Measurements from ENCODE around the gene MAS1.

DNA sequence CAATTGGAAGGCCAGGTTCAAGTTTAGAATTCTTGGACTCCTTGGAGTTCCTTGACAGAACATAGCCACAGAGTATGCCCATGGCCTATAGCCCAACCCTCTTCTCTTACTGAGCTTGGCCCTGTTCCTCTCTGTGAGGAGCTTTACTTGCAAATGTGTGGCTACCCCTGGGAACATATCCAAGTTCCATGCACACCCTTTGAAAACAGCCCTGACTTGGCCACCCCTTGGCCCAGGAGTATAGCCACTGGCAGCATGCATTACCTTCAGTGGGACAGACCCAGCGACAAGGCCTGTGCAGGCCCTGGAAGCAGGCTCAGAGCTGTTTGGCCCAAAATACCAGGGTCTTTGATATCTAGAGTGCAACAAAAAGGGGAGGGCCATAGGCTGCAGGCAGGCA is 19.5 kb upstream of the MAS1 start:
- TF ChIP-seq, protein P1, sequence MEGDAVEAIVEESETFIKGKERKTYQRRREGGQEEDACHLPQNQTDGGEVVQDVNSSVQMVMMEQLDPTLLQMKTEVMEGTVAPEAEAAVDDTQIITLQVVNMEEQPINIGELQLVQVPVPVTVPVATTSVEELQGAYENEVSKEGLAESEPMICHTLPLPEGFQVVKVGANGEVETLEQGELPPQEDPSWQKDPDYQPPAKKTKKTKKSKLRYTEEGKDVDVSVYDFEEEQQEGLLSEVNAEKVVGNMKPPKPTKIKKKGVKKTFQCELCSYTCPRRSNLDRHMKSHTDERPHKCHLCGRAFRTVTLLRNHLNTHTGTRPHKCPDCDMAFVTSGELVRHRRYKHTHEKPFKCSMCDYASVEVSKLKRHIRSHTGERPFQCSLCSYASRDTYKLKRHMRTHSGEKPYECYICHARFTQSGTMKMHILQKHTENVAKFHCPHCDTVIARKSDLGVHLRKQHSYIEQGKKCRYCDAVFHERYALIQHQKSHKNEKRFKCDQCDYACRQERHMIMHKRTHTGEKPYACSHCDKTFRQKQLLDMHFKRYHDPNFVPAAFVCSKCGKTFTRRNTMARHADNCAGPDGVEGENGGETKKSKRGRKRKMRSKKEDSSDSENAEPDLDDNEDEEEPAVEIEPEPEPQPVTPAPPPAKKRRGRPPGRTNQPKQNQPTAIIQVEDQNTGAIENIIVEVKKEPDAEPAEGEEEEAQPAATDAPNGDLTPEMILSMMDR (IDR thresholded peaks at IDR 0.05) = no peak
- TF ChIP-seq POLR2AphosphoS5 (IDR thresholded peaks at IDR 0.05) (no peak), POLR2A (IDR thresholded peaks at IDR 0.05) (no peak), EP300 (IDR thresholded peaks at IDR 0.05) (no peak)
